ENCODE results near the gene ANKRD10. TPM values are rescaled to one million over a fixed set of nuclear protein-coding genes. Genes with fewer than 3 reads are reported as not detected.

The ANKRD10 gene
- total and polyA plus RNA-seq, 3 donors from 2014 or later: 65.2 to 180 (median 132) TPM

DNA sequence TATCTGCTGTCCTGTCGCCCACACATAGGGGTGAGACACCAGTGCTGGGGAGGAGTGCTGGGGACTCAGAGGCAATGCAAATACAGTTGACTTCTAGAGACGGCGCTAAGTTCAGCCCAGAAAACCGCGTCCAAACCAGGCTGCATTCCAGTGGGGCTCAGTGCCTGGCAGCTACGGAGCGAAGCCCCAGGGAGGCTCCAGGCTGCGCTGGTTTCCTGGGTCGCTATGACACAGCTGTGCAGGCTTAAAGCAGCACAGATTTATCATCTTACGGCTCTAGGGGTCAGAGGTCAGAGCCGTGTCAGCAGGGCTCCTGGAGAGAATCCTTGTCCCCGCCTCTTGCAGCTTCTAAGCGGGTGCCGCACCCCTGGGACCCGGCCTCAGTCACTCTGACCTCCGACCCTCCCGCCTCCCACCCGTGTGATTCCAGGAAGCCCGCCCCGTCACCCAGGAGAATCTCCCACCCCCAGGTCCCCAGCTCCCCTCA, 61.6 kb downstream of the ANKRD10 start:
- peaks cover 3% of the 10 kb centered on the region for H3K4me1 ChIP-seq
- TF ChIP-seq, protein P1, sequence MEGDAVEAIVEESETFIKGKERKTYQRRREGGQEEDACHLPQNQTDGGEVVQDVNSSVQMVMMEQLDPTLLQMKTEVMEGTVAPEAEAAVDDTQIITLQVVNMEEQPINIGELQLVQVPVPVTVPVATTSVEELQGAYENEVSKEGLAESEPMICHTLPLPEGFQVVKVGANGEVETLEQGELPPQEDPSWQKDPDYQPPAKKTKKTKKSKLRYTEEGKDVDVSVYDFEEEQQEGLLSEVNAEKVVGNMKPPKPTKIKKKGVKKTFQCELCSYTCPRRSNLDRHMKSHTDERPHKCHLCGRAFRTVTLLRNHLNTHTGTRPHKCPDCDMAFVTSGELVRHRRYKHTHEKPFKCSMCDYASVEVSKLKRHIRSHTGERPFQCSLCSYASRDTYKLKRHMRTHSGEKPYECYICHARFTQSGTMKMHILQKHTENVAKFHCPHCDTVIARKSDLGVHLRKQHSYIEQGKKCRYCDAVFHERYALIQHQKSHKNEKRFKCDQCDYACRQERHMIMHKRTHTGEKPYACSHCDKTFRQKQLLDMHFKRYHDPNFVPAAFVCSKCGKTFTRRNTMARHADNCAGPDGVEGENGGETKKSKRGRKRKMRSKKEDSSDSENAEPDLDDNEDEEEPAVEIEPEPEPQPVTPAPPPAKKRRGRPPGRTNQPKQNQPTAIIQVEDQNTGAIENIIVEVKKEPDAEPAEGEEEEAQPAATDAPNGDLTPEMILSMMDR (IDR thresholded peaks at IDR 0.05): no peak
- TF ChIP-seq POLR2A (IDR thresholded peaks at IDR 0.05): no peak
- WGBS, 2 donors: 53 to 64% methylated on average over 11 to 18 of the region's 20 CpGs
- H3K9me3 ChIP-seq: no peaks in the 10 kb centered on the region
- H3K27me3 ChIP-seq: no peaks in the 10 kb centered on the region
- H3K4me3 ChIP-seq: peak overlapping the region in 1 of 2 donors; percentile 7
- H3K27ac ChIP-seq: no peak overlapping the region
- no peak for DNase-seq
- intact Hi-C loops (cut with DNase I; ENCODE audit: low total_unique reads): no loop called here
- H3K36me3 ChIP-seq (ENCODE audit: low read depth, missing control alignments): no peaks in the 10 kb centered on the region

DNA sequence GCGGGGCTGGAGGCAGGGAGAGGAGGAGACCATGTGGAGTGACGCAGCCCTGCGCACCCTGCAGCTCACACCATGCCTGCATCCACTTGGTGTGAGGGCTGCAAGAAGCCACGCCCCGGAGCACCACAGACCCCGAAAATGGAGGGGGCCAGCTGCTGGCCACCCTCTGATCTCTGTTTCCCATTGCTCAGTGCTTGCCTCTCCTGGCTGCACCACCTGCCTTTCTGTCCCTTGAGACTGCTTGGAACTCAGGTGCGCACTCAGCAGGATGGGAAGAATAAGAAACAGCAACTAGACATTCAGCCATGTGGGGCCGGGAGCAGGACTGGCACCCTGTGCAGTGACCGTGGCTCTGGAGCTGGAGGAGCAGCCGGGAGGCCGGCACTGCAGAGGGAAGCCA, 64.0 kb downstream of the ANKRD10 start:
- H3K9me3 ChIP-seq: no peaks in the 10 kb centered on the region
- no peak for DNase-seq
- no peaks in the 10 kb centered on the region for H3K36me3 ChIP-seq (ENCODE audit: low read depth, missing control alignments)
- H3K27me3 ChIP-seq: no peaks in the 10 kb centered on the region
- H3K27ac ChIP-seq: peak overlapping the region in 1 of 2 donors; percentile 37
- TF ChIP-seq POLR2A (IDR thresholded peaks at IDR 0.05): no peak
- TF ChIP-seq, protein P1 (IDR thresholded peaks at IDR 0.05): no peak
- WGBS, 2 donors: 73 to 89% methylated on average over 9 to 11 of the region's 11 CpGs
- intact Hi-C loops (cut with DNase I; ENCODE audit: low total_unique reads): no loop called here
- peaks cover 3% of the 10 kb centered on the region for H3K4me1 ChIP-seq
- H3K4me3 ChIP-seq: no peak overlapping the region

DNA sequence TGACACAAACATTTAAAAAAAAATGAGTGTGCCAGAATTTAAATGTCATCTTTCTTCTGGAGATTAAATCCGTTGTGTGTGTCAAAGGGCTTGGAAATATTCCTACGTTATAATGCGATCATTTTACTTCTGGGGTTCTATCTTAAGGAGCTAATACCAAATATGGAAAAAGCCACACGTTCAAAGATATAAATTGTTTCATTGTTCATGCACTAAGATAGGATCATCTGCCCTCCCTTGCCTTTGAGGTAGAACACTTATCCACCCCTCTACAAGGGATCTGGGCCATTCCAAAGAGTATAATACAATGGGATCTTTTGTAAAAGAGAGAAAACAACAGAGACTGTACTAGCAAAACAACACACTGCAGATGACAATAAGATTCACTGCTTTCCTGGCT, 64.9 kb downstream of the ANKRD10 start:
- TF ChIP-seq, protein P1 (IDR thresholded peaks at IDR 0.05): no peak
- TF ChIP-seq POLR2A (IDR thresholded peaks at IDR 0.05): no peak
- Histone ChIP-seq H3K4me1 (peaks cover 3% of the 10 kb centered on the region), H3K4me3 (no peak overlapping the region), H3K27me3 (no peaks in the 10 kb centered on the region), H3K36me3 (ENCODE audit: low read depth, missing control alignments) (no peaks in the 10 kb centered on the region), H3K27ac (peak overlapping the region in 1 of 2 donors; percentile 37), H3K9me3 (no peaks in the 10 kb centered on the region)
- intact Hi-C loops (cut with DNase I; ENCODE audit: low total_unique reads): no loop called here
- WGBS, 2 donors: 47 to 63% methylated on average over 4 of the region's 4 CpGs
- no peak for DNase-seq

GRCh38 chr13:110845520-110845919, 69.3 kb downstream of the ANKRD10 start:
- no peaks in the 10 kb centered on the region for H3K36me3 ChIP-seq (ENCODE audit: low read depth, missing control alignments)
- no peaks in the 10 kb centered on the region for H3K27me3 ChIP-seq
- intact Hi-C loops (cut with DNase I; ENCODE audit: low total_unique reads): no loop called here
- no peak overlapping the region for H3K4me3 ChIP-seq
- H3K9me3 ChIP-seq: no peaks in the 10 kb centered on the region
- no peak overlapping the region for H3K27ac ChIP-seq
- no peak for DNase-seq
- no peaks in the 10 kb centered on the region for H3K4me1 ChIP-seq
- TF ChIP-seq, protein P1 (IDR thresholded peaks at IDR 0.05): no peak
- no peak for TF ChIP-seq POLR2A (IDR thresholded peaks at IDR 0.05)
- WGBS, 2 donors: 77 to 83% methylated on average over 3 of the region's 3 CpGs

- H3K27me3 ChIP-seq: no peaks in the 10 kb centered on the region
- intact Hi-C loops (cut with DNase I; ENCODE audit: low total_unique reads): no loop called here
- no peak for DNase-seq
- H3K9me3 ChIP-seq: no peaks in the 10 kb centered on the region
- WGBS, 2 donors: 96% methylated on average over 3 of the region's 3 CpGs
- no peak overlapping the region for H3K4me3 ChIP-seq
- H3K36me3 ChIP-seq (ENCODE audit: low read depth, missing control alignments): no peaks in the 10 kb centered on the region
- no peak overlapping the region for H3K27ac ChIP-seq
- H3K4me1 ChIP-seq: peaks cover 16% of the 10 kb centered on the region
- TF ChIP-seq, protein P1 (IDR thresholded peaks at IDR 0.05): no peak
- no peak for TF ChIP-seq POLR2A (IDR thresholded peaks at IDR 0.05)
These were observed 73.0 kb downstream of the ANKRD10 start for GRCh38 chr13:110841846-110842245.
